ENCODE measurements around the gene MED25. TPM values are rescaled to one million over a fixed set of nuclear protein-coding genes. Genes with fewer than 3 reads are reported as not detected.
A peak's percentile ranks its signal among the peaks of the same experiment; 100 is the strongest.

MED25 gene
- total and polyA plus RNA-seq, 9 of the 15 experiments (the other 6 are each of a cell fraction or from before 2014, with no cell fraction given), result 4.1 to 93.9 (median 19.3) TPM

DNA sequence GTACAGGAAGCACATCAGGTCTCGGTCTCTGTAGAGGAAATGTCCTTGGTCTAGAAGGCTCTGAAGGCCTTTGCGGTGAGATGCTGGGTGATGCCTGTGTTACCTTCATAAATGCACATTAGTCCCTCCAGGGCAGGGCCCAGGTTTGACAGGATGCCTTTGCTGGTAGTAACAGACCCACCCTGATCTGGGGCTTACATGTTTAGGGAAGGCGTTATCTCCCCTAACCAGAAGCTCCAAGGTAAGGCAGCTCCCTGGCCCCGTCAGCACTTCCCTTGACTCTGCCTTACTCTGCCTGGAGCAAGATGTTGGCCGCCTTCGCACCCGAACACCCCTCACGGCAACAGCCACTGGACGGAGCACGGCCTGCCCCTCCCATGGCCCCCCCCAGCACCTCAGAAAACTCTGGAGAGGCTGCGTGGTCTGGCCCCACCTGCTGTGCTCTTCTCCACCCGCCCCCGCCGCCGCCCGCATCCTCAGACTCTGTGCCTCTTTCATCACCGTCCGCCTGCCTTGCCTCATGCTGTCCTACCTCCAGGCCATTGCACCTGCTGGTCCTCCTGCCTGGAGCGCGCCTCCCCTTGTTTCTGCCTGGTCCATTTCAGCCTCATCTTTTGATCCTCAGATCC, 42.2 kb upstream of the MED25 start (continued):
- TF ChIP-seq KLF6 (CRISPR knock-in tag; IDR thresholded peaks at IDR 0.05; ENCODE audit: borderline replicate concordance), result no peak
- peak; percentile 80 for TF ChIP-seq NCOR1 (IDR thresholded peaks at IDR 0.05)
- no peak for TF ChIP-seq ZKSCAN1 (IDR thresholded peaks at IDR 0.05; ENCODE audit: low read depth, low read length)
- TF ChIP-seq FUS (optimal IDR thresholded peaks at IDR 0.05; ENCODE audit: low read depth, low read length), result no peak
- TF ChIP-seq, protein P1, sequence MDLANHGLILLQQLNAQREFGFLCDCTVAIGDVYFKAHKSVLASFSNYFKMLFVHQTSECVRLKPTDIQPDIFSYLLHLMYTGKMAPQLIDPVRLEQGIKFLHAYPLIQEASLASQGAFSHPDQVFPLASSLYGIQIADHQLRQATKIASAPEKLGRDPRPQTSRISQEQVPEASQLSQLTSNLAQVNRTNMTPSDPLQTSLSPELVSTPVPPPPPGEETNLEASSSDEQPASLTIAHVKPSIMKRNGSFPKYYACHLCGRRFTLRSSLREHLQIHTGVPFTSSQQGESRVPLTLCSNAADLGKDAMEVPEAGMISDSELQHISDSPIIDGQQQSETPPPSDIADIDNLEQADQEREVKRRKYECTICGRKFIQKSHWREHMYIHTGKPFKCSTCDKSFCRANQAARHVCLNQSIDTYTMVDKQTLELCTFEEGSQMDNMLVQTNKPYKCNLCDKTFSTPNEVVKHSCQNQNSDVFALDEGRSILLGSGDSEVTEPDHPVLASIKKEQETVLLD (IDR thresholded peaks at IDR 0.05), result 0 out of 2 replicates have a peak, but pooled peaks have one; percentile 50
- TF ChIP-seq, protein P2, sequence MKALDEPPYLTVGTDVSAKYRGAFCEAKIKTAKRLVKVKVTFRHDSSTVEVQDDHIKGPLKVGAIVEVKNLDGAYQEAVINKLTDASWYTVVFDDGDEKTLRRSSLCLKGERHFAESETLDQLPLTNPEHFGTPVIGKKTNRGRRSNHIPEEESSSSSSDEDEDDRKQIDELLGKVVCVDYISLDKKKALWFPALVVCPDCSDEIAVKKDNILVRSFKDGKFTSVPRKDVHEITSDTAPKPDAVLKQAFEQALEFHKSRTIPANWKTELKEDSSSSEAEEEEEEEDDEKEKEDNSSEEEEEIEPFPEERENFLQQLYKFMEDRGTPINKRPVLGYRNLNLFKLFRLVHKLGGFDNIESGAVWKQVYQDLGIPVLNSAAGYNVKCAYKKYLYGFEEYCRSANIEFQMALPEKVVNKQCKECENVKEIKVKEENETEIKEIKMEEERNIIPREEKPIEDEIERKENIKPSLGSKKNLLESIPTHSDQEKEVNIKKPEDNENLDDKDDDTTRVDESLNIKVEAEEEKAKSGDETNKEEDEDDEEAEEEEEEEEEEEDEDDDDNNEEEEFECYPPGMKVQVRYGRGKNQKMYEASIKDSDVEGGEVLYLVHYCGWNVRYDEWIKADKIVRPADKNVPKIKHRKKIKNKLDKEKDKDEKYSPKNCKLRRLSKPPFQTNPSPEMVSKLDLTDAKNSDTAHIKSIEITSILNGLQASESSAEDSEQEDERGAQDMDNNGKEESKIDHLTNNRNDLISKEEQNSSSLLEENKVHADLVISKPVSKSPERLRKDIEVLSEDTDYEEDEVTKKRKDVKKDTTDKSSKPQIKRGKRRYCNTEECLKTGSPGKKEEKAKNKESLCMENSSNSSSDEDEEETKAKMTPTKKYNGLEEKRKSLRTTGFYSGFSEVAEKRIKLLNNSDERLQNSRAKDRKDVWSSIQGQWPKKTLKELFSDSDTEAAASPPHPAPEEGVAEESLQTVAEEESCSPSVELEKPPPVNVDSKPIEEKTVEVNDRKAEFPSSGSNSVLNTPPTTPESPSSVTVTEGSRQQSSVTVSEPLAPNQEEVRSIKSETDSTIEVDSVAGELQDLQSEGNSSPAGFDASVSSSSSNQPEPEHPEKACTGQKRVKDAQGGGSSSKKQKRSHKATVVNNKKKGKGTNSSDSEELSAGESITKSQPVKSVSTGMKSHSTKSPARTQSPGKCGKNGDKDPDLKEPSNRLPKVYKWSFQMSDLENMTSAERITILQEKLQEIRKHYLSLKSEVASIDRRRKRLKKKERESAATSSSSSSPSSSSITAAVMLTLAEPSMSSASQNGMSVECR (CRISPR knock-in tag; IDR thresholded peaks at IDR 0.05), result peak; percentile 71; the same call in 1 of the 2 replicates
- peak; percentile 59 for TF ChIP-seq NFE2 (IDR thresholded peaks at IDR 0.05; ENCODE audit: low read depth)
- TF ChIP-seq, protein P3, sequence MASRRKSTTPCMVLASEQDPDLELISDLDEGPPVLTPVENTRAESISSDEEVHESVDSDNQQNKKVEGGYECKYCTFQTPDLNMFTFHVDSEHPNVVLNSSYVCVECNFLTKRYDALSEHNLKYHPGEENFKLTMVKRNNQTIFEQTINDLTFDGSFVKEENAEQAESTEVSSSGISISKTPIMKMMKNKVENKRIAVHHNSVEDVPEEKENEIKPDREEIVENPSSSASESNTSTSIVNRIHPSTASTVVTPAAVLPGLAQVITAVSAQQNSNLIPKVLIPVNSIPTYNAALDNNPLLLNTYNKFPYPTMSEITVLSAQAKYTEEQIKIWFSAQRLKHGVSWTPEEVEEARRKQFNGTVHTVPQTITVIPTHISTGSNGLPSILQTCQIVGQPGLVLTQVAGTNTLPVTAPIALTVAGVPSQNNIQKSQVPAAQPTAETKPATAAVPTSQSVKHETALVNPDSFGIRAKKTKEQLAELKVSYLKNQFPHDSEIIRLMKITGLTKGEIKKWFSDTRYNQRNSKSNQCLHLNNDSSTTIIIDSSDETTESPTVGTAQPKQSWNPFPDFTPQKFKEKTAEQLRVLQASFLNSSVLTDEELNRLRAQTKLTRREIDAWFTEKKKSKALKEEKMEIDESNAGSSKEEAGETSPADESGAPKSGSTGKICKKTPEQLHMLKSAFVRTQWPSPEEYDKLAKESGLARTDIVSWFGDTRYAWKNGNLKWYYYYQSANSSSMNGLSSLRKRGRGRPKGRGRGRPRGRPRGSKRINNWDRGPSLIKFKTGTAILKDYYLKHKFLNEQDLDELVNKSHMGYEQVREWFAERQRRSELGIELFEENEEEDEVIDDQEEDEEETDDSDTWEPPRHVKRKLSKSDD (conservative IDR thresholded peaks at IDR 0.05; ENCODE audit: low read length), result no peak
- peak; percentile 35 for TF ChIP-seq TAF1 (IDR thresholded peaks at IDR 0.05; ENCODE audit: control insufficient read depth, extremely low read depth, insufficient read depth, low read length, severe bottlenecking)
- no peak for TF ChIP-seq MTF1 (CRISPR knock-in tag; IDR thresholded peaks at IDR 0.05; ENCODE audit: borderline replicate concordance)
- peak; percentile 74 for TF ChIP-seq EP400 (IDR thresholded peaks at IDR 0.05)
- no peak for TF ChIP-seq RFX1 (IDR thresholded peaks at IDR 0.05)
- TF ChIP-seq ZNF76 (CRISPR knock-in tag; IDR thresholded peaks at IDR 0.05; ENCODE audit: borderline replicate concordance), result no peak
- TF ChIP-seq POLR2B (IDR thresholded peaks at IDR 0.05; ENCODE audit: low read depth, partially characterized antibody), result no peak
- no peak for TF ChIP-seq ZC3H11A (IDR thresholded peaks at IDR 0.05; ENCODE audit: low read depth, low read length)

Measured in K562 (cell line).